ENCODE results near the gene TOP3A.
A peak's percentile ranks its signal among the peaks of the same experiment; 100 is the strongest.

The TOP3A gene

DNA sequence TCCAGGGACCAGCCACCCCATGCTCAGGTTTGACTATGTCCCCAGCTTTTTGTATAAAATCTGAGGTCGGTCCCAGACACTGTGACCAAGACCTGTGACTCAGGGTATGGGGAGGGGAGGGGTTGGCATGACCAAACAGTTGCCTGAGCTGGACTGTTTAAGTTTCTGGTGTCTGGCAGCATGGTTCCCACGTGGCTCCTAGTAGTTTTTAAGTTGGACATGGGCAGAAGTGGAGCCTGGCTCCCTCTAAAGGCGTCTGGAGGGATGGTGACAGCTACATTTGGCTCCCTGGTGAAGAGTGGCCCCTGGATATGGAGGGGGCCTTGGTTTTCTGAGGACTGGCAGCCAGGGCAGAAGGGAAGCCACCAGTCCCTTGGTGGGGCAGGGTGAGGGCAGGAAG, 8.2 kb upstream of the TOP3A start:
- no peaks in the 10 kb centered on the region for H3K9me3 ChIP-seq
- no peak for DNase-seq
- peaks cover 0 to 28% (median 20%) of the 10 kb centered on the region in 4 donors for H3K4me1 ChIP-seq
- no peak overlapping the region for H3K27ac ChIP-seq
- H3K4me3 ChIP-seq, result no peak overlapping the region
- intact Hi-C loops (cut with DNase I; ENCODE audit: low total_unique reads), result no loop called here
- no peaks in the 10 kb centered on the region for H3K27me3 ChIP-seq
- peaks cover 34 to 100% (median 75%) of the 10 kb centered on the region in 3 donors for H3K36me3 ChIP-seq
- TF ChIP-seq, protein P1, sequence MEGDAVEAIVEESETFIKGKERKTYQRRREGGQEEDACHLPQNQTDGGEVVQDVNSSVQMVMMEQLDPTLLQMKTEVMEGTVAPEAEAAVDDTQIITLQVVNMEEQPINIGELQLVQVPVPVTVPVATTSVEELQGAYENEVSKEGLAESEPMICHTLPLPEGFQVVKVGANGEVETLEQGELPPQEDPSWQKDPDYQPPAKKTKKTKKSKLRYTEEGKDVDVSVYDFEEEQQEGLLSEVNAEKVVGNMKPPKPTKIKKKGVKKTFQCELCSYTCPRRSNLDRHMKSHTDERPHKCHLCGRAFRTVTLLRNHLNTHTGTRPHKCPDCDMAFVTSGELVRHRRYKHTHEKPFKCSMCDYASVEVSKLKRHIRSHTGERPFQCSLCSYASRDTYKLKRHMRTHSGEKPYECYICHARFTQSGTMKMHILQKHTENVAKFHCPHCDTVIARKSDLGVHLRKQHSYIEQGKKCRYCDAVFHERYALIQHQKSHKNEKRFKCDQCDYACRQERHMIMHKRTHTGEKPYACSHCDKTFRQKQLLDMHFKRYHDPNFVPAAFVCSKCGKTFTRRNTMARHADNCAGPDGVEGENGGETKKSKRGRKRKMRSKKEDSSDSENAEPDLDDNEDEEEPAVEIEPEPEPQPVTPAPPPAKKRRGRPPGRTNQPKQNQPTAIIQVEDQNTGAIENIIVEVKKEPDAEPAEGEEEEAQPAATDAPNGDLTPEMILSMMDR (IDR thresholded peaks at IDR 0.05), result no peak

DNA sequence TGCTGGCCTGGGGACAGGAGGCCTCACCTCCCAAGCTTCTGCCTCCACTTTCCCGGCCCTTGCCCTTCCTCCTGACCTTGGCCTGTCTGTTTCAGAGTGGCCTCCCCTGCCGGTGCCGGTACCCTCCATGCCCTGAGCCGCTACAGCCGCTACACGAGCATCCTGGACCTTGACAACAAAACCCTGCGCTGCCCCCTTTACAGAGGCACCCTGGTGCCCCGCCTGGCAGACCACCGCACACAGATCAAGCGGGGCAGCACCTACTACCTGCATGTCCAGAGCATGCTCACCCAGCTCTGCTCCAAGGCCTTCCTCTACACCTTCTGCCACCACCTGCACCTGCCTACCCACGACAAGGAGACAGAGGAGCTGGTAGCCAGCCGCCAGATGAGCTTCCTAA, 7.7 kb upstream of the TOP3A start:
- no peak overlapping the region for H3K4me3 ChIP-seq
- TF ChIP-seq, protein P1 (IDR thresholded peaks at IDR 0.05), result no peak
- no peak for DNase-seq
- peaks cover 34 to 100% (median 70%) of the 10 kb centered on the region in 3 donors for H3K36me3 ChIP-seq
- H3K27me3 ChIP-seq, result no peaks in the 10 kb centered on the region
- H3K27ac ChIP-seq, result no peak overlapping the region
- H3K4me1 ChIP-seq, result peaks cover 0 to 33% (median 24%) of the 10 kb centered on the region in 4 donors
- no peaks in the 10 kb centered on the region for H3K9me3 ChIP-seq
- intact Hi-C loops (cut with DNase I; ENCODE audit: low total_unique reads), result no loop called here

DNA sequence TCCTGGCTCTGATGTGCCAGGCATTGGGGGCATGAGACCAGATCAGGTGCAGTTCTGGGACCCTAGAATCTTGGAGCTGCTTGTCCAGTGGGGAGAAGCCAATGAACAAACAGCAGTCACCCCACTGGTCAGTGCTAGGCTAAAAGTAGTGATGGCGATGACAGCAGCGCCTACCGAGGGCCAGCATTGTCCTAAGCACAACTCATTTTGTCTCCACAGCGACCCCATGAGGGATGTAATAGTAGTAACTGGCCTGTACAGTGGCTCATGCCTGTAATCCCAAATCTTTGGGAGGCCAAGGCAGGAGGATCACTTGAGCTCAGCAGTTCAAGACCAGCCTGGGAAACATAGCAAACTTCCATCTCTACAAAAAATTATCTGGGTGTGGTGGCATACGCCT, 6.5 kb upstream of the TOP3A start:
- Histone ChIP-seq H3K27ac (no peak overlapping the region), H3K4me1 (peaks cover 0 to 43% (median 37%) of the 10 kb centered on the region in 4 donors), H3K27me3 (no peaks in the 10 kb centered on the region), H3K9me3 (no peaks in the 10 kb centered on the region), H3K4me3 (no peak overlapping the region), H3K36me3 (peaks cover 34 to 96% (median 61%) of the 10 kb centered on the region in 3 donors)
- TF ChIP-seq, protein P1 (IDR thresholded peaks at IDR 0.05), result peak in 1 of 2 experiments; percentile 9
- DNase-seq, result no peak
- intact Hi-C loops (cut with DNase I; ENCODE audit: low total_unique reads), result no loop called here

DNA sequence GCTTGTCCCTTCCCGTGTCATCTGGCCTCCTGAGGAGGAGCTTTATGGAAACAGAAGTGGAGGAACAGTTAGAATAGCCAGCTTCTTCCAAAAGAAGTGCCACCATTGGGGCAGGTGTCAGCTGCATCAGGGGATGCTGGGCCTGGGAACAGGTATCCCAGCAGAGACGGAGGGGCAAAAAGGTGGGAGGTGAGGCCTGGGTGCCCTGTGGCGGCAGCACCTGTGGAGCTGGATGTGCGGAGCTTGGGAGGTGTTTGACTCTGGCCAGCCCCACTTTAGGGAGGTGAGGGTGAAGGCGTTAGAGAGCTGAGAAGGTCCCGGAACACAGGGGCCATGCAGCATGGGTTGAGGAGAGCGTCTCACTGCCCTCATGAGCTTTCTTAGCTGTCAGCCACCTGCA, 5.5 kb upstream of the TOP3A start:
- no peak overlapping the region for H3K27ac ChIP-seq
- TF ChIP-seq, protein P1 (IDR thresholded peaks at IDR 0.05), result no peak
- H3K27me3 ChIP-seq, result no peaks in the 10 kb centered on the region
- peaks cover 33 to 86% (median 51%) of the 10 kb centered on the region in 3 donors for H3K36me3 ChIP-seq
- DNase-seq, result no peak
- peaks cover 0 to 51% (median 44%) of the 10 kb centered on the region in 4 donors for H3K4me1 ChIP-seq
- H3K9me3 ChIP-seq, result no peaks in the 10 kb centered on the region
- no peak overlapping the region for H3K4me3 ChIP-seq
- intact Hi-C loops (cut with DNase I; ENCODE audit: low total_unique reads), result no loop called here

DNA sequence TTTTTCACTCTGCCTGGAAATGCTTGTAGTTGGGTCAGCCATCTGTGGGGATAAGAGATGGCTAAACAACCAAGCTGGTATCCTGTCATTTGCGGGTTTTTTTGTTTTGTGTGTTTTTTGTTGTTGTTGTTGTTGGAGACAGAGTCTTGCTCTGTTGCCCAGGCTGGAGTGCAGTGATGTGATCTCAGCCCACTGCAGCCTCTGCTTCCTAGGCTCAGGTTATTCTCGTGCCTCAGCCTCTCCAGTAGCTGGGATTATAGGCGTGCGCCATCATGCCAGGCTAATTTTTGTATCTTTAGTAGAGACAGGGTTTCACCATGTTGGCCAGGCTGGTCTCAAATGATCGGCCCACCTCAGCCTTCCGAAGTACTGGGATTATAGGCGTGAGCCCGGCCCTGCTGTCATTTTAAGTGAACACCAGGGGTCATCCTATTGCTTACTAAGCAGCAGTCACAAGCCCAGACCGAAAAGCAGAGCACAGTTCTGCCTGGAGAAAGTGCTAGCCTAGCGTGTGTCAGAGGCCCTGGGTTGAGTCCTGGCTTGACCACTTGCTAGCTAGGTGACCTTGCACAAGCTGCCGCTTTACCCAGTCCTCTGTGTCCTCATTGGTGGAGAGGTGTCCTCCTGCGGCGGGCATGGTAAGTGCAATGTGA, 4.9 kb upstream of the TOP3A start:
- peaks cover 0 to 51% (median 44%) of the 10 kb centered on the region in 4 donors for H3K4me1 ChIP-seq
- no peak overlapping the region for H3K27ac ChIP-seq
- intact Hi-C loops (cut with DNase I; ENCODE audit: low total_unique reads), result no loop called here
- no peaks in the 10 kb centered on the region for H3K27me3 ChIP-seq
- no peak overlapping the region for H3K4me3 ChIP-seq
- TF ChIP-seq, protein P1 (IDR thresholded peaks at IDR 0.05), result peak in 1 of 2 experiments; percentile 22
- H3K9me3 ChIP-seq, result no peaks in the 10 kb centered on the region
- H3K36me3 ChIP-seq, result peaks cover 27 to 81% (median 45%) of the 10 kb centered on the region in 3 donors
- no peak for DNase-seq
